HG03460 (cell line): ENCODE data around the gene PDGFB.

Experiments
- ATAC-seq: cut with Tn5 transposase; IDR thresholded peaks from one replicate; pipeline ENCODE4 v1.9.1; 2021; ENCODE audit not compliant: unreplicated experiment

PDGFB gene

DNA sequence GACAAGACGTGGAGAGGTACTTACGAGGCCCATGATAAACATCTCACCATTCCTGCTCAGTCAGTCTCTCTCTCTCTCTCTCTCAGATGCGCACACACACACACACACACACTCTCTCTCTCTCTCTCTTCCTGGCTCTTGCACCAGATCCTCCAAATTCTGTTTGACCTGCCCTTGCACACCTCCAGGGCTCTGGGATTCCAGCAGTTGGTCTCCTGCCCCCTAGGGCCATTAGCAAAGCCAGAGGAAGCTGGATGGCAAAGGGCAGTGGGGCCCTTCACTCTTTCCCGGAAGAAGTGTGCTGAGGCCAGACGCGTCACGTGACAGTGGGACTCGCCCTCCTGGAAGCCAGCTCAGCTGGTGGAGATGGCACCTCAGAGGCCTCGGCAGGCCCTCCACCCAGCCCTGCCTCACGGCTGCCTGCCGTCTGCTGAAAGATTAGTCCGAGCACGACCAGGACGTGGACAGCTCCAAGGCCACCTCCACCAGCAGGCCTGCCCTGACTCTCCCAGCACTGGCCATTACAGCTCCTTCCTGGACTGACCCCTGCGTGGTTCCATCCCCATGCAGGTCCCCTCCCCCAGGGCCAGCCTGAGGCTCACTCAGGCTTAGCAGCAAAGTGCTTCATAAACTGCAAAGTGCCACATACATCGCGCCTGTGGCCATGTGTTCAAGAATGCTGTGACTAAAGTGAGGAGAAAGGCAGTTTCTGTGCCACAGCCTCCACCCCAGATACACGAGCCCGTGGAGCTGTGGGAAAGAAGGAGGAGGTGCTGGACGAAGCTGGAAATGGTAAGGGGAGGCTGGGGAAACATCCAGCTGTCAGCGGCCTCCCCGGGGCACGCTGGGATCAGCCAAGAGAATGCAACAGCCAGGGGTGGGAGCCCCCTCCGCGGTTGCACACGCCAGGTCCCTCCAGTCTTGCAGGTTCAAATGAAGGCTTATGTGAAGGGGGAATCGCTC lies 3.7 kb downstream of the PDGFB start:
- no peak for ATAC-seq

DNA sequence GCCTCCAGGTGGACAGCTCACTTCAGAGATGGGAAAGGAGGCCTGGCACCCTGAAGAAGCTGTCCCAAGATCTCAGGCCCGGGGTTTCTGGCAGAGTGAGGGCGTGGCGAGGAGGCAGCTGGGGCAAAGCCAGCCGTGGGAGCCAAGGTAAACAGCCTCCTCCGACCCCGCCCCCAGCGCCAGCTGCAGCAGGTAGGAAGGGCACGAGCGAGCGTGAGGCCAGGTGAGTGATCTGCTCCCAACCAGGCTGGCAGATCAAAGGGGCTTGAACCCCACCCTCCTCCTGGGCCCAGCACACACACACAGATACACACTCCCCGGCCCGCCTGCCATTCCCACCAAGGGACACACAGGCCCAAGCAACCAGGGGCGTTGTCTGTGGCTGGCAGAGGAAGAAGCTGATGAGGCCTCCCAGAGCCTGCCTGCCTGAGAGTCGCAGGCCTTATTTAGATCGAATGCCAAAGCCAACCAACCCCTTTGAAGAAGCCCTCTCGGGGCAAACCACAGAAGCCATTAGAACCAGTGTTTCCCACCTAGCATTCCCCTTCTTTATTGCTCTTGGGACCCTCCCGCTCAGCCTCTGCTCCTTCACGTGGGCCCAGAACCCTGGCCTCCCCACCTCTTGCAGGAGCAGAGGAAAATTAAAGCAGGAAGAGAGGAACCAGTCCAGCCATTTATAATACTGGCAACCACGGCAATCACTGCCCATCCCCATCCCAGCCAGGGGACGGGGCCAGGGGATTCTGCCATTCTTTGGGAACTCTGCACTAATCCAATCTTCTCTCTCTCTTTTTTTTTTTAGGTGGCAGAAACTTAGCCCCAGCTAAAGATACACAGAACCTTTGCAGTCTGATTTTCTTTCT lies 5.0 kb downstream of the PDGFB start:
- no peak for ATAC-seq

DNA sequence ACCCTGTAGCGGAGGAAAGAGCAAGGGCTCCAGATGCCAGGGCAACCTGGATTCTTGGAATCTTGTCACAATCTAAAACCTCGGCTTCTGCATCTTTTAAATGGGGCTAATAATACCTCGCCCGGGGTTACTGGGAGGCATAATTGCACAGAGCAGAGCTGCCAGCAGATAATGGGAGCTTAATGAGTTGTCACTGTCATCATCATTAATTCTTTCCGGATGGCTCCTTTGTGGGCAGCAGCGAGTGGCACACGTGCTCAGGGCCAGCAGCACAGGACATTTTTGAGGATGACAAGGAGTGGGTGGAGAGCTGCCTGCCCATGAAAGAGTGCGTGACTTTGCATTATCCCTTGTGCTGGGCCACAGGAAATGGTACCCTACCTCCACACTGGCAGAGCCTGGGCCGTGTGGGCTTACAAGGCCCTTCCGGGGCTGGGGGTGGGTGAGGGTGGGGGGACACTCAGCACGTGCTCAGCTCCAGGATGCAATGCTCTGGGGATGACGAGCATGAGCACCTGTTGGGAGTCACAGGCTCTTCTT lies 5.7 kb downstream of the PDGFB start:
- no peak for ATAC-seq

DNA sequence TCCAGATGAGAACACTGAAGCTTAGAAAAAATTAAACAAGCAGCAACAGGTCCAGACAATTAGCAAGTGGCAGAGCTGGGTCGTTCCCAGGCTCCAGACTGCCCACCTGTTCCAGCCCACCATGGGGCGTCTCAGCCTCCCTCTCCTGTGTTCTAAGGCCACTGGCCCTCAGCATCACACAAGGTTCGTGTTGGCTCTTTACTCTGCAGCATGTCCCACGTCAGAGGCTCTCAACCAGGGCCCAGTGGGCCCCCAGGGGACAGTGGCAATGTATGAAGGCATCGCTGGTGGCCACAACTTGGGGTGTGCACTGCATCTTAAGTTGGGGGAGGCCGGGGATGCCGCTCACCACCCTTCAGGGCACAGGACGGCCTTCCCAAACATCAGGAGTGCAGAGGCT lies 6.2 kb downstream of the PDGFB start:
- ATAC-seq: no peak

DNA sequence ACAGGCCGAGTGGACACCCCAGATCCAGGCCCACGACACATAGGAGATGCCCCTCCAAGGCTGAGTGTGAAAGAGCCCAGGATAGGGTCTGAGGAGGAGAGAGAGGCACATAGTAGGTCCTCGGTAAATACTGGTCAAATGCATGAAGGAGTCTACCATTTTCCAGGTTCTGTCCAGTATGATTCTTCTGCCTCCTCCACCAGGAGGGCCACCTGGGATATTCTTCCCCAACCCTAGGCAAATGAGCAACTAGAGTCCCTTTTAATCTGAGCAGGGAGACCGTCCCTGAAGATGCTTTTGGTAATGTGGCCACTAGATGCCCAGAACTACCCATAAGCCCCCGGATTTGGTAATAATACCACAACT lies 6.7 kb downstream of the PDGFB start:
- ATAC-seq: no peak

DNA sequence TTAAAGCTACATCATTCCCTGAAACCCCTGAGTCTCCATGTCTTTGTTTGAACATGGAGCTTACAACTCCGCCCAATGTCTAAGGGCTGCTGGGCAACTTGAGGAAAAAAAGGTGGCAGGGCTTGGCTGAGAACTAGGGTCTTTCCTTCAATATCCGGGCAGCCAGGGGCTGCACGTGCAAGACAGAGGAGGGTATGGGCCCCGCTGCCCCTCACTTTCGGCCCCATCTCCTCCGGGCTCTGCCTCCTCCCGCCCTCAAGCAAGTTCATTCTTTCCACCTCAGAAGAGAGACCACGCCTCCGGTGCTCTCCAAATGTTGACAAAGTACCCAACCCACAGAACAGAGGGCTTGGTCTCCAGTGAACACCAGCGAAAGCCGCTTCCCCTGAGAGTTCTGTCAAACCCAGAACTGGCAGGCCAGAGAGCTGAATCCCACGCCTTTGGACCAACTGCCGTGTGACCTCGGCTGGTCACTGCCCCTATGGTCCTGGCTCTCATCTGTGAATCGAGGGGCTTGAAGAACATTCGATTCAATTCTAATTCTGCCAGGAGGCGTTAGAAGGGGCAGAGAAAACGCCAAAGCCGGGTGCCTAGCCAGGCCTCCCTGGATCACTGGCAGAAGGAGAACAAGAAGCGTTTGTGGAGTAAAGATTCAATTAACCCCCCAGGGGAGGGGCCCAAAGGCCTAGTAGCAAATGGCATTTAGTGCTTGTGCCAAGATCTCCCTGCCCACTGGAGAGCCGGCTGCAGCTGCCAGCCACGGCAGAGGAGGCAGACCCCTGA lies 7.3 kb downstream of the PDGFB start:
- no peak for ATAC-seq

DNA sequence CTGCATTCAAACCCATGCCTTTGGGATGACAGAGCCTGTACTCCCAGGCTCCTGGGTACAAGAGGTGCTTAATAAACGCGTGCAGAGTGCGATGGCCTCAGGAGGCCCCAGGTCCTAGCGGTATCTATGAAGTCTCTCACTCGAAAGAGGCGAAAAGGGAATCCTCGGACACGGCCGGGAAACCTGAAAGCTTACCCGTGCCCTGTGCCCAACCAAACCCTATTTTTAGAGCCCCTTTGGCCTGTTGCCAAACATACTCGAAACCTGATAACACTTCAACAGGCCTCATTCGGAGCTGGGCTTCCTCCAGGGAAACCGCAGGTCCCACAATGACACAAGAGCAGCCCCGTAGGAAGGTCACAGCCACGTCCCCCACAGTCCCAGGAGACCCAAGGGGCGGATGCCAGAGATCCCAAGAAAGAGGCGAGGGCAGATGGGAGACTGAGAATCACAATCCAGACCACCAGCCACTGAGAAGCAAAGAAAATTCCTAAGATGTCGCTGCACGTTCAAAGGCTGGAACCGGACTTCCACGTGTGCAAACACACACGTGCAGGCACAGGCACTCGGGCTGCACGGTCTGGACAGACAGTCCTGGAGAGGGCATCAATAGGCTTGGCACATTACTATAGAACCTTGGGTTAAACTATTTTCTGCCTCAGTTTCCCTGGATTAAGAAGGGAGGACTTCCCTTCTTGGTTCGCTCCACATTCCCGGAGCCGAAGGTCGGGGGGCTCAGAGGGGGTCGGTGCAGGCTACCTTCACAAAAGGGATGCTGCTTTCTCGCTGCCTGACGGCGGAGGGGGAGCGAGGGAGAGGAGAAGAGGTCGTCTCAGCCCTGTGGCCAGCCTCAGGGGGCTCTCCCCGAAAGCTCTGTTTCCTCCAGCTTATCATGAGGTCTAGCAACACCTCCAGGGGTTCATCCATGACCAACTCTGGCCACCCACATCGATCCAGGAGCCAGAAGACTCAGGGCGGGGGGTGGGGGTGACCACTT lies 8.2 kb downstream of the PDGFB start:
- no peak for ATAC-seq

DNA sequence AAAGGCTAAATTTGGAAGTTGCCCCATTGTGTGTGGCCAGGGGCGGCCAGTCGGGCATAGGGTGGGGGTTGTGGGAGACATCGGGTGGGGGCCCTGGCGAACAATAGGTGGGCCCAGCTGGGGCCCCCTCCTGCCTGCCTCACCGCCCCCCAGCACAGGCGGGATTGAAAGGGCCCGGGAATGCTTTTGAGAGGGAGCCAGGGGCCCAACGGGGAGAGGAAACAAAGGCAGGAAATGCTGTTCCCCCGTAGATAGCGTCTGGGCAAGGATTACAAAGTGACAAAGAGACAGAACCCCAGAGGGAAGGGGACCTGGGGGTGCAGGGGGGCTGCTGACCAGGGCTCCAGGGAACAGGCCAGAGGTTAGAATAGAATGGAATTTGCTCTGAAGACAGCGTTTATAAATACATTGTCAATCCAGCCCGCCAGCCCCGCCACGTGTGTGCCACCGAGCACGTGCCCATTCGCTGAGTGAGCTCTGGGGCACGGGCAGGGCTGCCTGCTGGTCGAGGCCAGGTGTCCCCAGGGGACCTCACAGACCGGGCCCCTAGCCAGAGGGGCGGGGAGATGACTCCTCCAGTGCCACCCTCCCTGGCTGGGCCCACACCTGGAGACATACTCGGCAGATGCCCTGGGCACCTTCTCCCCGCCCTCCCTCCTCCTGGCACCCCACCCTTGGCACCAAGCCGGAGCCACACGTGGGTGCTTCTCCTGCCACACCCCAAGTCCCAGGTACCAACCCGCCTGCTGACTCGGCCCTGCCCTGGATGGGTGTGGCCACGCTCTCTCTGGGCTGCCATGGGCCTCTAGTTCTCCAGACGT lies 9.7 kb downstream of the PDGFB start:
- ATAC-seq: no peak

DNA sequence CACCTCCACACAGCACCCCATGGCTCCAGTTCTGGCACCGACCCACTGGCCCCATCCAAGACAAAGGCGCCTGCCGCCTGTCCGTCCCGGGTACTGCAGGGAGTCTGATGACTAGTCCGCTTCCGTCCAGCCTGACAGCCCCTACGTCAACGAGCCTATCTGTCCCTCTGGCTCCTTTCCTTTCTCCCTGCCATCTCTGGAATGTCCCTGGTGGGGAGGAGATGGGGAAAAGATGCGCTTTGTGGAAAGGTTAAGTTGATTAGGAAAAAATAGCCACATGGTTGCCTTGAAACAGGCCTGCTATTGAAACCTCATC lies 10.4 kb downstream of the PDGFB start:
- no peak for ATAC-seq

DNA sequence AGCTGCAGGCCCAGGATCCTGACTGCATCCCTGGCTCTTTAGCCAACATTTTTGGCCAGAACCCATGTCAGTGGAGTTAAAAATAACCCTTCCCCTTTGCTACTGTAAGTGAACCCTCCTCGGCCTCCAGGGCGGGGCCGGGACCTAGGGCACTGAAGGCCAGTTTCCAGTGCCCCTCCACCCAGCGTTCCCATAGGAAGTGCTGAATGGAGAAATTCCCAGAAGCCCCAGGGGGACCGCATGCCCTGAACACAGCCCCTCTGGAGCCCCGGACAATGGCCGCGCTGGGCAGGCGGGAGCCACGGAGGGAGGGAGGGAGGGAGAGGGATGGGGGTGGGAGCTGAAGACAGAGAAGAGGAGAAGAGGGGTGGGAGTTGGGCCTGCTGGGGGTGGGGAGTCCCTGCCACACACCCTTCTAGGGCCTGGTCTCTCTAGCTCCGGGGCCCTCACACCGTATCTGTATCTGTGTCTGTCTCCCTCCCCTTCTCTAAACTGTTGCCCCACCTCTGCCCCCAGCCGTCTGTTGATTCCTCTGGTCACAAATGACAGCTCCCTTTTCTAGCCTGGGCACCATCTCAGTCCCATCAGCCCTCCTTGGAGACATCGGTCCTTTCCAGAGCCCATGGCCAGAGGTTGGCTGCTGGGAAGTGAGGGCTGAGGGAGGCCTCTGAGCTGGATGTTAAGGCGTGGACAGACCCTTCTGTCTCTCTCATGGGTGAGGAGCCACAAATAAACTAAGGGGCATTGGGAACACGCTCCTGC lies 10.9 kb downstream of the PDGFB start:
- no peak for ATAC-seq

DNA sequence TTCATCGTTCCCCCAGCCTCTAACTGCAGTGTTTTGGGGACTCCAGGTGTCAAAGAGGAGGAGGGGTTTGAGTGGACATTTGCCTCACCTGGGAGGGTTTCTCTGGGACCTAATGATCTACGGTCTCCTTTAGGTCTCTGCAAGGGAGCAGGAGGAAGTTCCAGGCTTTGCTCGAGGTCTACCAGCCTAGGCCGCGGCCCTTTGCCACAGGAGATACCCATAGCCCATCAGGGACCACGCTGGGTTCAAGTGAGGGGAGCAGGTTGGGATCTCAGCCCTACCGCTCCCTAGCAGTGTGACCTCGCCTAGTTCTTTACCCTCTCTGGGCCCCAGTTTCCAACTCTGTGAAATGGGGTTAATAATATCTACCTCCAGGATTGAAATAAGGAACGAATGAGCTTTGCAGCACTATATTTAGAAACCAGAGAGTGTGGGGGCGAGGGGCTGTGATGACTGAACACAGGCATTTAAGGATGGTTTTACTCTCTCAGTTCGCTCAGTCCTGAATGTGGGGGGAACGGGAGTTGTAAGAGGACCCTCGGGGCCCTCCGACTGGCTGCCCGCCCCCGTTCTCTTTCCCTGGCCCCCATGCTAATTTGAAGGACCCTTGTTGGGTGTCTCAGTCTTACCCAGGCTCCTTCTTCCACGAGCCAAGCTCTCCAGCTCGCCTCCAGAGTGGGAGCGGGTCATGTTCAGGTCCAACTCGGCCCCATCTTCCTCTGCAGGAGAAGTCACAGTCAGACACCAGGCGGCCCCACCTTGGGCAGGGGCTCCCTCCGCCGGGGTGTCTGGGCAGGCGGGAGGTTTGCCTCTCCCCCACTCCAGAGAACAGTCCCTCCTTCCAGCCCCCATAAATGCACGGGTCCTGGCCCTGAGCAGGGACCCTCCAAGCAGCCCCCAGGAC lies 11.7 kb downstream of the PDGFB start:
- no peak for ATAC-seq

DNA sequence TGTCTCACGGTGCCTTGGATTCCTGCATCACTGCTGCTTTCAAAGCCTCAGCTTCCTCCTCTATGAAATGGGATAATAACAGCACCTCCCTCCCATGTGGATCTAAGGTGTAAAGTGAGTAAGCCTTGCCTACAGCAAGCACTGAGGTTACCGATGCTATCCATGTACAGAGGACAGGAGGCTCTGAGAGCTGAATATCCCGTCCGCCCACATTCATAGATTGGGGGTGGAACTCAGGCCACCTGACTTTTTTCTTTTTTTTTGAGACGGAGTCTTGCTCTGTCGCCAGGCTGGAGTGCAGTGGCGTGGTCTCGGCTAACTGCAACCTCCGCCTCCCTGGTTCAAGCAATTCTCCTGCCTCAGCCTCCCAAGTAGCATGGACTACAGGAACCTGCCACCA lies 12.5 kb downstream of the PDGFB start:
- no peak for ATAC-seq

DNA sequence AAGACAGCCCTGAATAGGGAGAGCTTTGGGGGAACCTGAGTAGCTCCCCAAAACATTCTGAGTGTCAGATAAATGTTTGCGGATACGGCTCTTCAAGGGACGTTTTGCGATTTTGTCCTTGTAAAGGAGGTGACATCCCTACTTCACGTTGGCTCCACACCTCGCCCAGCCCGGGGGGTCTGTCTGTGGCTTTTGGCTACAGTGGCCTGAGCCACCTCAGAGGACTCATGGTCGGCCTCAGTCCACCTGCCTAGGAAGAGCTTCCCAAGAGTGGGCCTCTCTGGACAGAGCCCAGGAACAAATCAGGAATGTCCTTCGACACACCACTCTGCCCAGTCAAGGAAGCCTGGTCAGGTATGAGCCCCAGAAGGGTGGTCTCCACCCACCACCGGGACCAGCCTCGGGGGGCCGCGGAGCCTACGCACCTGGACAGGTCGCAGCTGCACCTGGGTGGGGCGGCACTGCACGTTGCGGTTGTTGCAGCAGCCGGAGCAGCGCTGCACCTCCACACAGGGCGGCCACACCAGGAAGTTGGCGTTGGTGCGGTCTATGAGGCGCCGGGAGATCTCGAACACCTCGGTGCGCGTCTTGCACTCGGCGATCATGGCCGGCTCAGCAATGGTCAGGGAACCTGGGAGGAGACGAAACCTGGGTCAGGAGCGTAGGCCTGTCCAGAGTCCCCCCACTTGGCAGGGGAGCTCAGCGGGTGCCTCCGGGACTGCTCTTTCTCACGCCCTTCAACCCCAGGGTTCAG lies 13.4 kb downstream of the PDGFB start:
- no peak for ATAC-seq

DNA sequence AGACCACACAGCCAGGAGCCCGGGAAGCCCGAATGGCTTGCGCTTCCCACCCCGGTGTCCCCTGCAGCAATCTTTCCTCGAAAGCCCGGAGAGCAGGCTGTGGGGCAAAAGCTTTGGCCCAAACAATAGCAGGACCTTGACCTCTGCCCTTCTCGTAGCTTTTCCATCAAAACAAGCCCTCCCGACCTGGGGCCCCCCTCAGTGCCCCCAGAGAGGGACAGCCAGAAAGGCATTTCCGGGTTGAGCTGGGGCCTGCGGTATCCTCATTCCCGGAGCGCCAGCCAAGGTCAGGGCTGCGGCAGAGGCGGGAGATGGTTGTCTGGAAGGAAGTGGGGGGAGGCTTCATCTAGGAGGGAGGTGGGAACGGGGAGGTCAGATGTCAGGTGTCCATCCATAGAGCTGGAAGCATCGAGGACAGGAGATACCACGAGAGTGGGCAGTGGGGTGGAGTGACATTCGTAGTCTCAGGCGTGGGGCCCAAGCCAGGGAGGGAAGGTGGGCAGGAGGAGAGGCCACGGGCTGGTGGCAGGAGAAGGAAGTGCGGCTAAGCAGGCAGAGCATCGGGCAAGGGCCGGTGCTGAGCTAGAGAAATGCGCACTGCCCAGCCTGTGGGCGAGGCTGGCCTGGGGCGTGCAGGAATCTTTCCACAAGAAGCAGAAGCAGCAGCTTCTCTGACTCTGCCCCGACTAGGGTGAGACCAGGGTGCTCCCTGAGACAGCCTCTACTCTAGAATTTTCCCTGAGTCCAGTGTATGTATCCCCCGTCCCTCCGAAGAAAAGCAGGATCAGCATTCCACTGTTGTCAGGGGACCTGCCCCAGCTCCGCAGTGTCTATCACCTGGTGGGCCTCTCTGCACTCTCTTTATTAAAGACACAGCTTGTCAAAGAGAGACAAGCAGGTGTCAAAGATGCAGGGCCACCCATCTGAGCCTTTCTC lies 14.3 kb downstream of the PDGFB start:
- ATAC-seq: no peak

DNA sequence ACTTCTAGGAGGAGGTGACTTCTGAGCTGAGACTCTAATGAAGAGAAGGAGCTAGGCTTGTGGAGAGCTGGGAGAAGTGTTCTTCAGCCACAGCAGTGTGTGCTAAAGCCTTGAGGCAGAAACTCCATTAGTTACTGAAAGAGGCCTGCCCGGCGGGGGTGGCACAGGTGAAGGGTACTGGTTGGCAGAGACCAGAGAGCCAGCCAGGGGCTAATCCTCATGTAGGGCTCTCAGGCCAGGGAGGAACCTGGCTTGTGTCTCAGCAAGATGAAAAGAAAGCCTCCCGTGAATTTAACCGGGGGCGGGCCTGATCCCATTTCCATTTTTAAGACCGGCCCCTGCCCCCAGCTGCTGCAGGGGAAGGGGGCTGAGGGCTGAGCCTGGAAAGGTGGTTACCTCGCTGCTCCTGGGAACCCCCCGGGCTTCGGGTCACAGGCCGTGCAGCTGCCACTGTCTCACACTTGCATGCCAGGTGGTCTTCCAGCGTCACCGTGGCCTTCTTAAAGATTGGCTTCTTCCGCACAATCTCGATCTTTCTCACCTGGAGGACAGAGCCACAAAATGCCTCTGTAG lies 15.0 kb downstream of the PDGFB start:
- no peak for ATAC-seq
